Measurements from ENCODE around the gene NFIA.

DNA sequence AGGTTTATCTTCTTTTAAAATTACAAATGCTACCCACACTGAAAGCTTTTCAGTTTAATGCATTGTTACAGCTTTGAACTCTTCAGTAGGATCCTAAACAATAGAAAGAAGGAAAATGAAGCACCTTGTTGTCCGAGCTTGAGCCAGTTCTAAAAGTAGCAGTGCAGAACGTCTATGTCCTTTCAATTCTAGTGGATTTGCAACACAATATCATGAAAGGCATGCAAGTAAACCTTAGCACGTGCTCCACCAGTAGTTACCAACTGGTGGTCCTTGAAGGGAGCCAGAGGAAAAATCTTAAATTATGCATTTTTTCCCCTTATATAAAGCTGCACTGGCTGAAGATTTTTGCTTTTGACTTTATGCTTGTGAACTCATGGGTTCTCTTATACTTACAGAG, 208.2 kb downstream of the NFIA start:
- TF ChIP-seq, protein P1, sequence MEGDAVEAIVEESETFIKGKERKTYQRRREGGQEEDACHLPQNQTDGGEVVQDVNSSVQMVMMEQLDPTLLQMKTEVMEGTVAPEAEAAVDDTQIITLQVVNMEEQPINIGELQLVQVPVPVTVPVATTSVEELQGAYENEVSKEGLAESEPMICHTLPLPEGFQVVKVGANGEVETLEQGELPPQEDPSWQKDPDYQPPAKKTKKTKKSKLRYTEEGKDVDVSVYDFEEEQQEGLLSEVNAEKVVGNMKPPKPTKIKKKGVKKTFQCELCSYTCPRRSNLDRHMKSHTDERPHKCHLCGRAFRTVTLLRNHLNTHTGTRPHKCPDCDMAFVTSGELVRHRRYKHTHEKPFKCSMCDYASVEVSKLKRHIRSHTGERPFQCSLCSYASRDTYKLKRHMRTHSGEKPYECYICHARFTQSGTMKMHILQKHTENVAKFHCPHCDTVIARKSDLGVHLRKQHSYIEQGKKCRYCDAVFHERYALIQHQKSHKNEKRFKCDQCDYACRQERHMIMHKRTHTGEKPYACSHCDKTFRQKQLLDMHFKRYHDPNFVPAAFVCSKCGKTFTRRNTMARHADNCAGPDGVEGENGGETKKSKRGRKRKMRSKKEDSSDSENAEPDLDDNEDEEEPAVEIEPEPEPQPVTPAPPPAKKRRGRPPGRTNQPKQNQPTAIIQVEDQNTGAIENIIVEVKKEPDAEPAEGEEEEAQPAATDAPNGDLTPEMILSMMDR (IDR thresholded peaks at IDR 0.05), result no peak
- no peak for TF ChIP-seq POLR2A (IDR thresholded peaks at IDR 0.05)

Measured in prostate gland (tissue), 2 donors.